GM12878 (cell line): ENCODE measurements around the gene CFAP410. TPM values are rescaled to one million over a fixed set of nuclear protein-coding genes. Genes with fewer than 3 reads are reported as not detected.

Experiments
- ATAC-seq: fragments of 200-7000 bp; cut with Tn5 transposase; 3 replicates; pipeline ENCODE4 v1.9.1; 2020; ENCODE audit warnings: mild to moderate bottlenecking, moderate library complexity
- BruUV-seq: library from RNA; stranded (reverse); fragments of 400-500 nt; replicated peaks from 2 replicates; lab custom pipeline; 2021; lab: Mats Ljungman, UMichigan
- CTCF ChIA-PET: fragments of 300-600 bp; sonication (Branson Sonifier 250); formaldehyde crosslinking; extraction: SDS; loops from one replicate; lab custom pipeline; 2021; ENCODE audit warnings: inconsistent platforms; lab: Yijun Ruan, JAX
- POLR2A ChIA-PET: fragments of 350-600 bp; formaldehyde crosslinking; extraction: SDS; loops from one replicate; lab custom pipeline; 2021; ENCODE audit warnings: inconsistent platforms; lab: Charles Lee
- RAD21 ChIA-PET: fragments of 300-600 bp; sonication (Branson Sonifier 250); formaldehyde crosslinking; loops from one replicate; lab custom pipeline; 2023; ENCODE audit warnings: antibody characterized with exemption; ENCODE audit not compliant: unreplicated experiment; lab: Charles Lee
- SMC1A ChIA-PET: fragments of 300-600 bp; sonication (Branson Sonifier 250); formaldehyde crosslinking; loops from one replicate; lab custom pipeline; 2023; ENCODE audit not compliant: unreplicated experiment, uncharacterized antibody; lab: Charles Lee
- DNase-seq: peaks from one replicate; pipeline ENCODE4 v3.0.0-alpha.2; 2011; ENCODE audit warnings: low read depth, low spot score
- FAIRE-seq: peaks from 3 replicates; lab custom pipeline; 2011; peaks lifted over from hg19 to GRCh38; lab: Jason Lieb, UNC
- H2AFZ ChIP-seq: 2 replicates; pipeline ENCODE4 v1.6.0; 2011; ENCODE audit warnings: low read depth, low read length, control low read depth; ENCODE audit not compliant: control insufficient read depth
- H3K27ac ChIP-seq: 2 replicates; pipeline ENCODE4 v1.5.1; 2011; ENCODE audit warnings: control low read depth; ENCODE audit not compliant: control insufficient read depth, insufficient read depth
- H3K27me3 ChIP-seq, 2 experiments: replicated peaks in 1 of 2; 2 replicates each; pipeline versions ENCODE4 v1.6.0 to v1.6.1; 2011; ENCODE audit warnings: low read length in 1 of 2; ENCODE audit not compliant: control insufficient read depth in 2 of 2, insufficient read depth in 2 of 2
- H3K36me3 ChIP-seq, 2 experiments: 2 replicates each; pipeline ENCODE4 v1.5.1; 2011; ENCODE audit warnings: low read length in 1 of 2; ENCODE audit not compliant: control insufficient read depth in 2 of 2, insufficient read depth in 2 of 2
- H3K4me1 ChIP-seq: 2 replicates; pipeline ENCODE4 v1.6.1; 2011; ENCODE audit warnings: mild to moderate bottlenecking, low read length, moderate library complexity, mixed read lengths; ENCODE audit not compliant: control insufficient read depth, insufficient read depth
- H3K4me2 ChIP-seq: 2 replicates; pipeline ENCODE4 v1.6.0; 2011; ENCODE audit warnings: control low read depth; ENCODE audit not compliant: control insufficient read depth, insufficient read depth
- H3K4me3 ChIP-seq: fragments of 200-600 bp; sonication (generic); 2 replicates; pipeline ENCODE4 v1.5.1; 2016
- H3K79me2 ChIP-seq: 2 replicates; pipeline ENCODE4 v1.6.0; 2011; ENCODE audit warnings: low read length; ENCODE audit not compliant: control insufficient read depth, insufficient read depth
- H3K9ac ChIP-seq: 2 replicates; pipeline ENCODE4 v1.8.0; 2011; ENCODE audit warnings: low read length, control low read depth, mixed read lengths; ENCODE audit not compliant: control insufficient read depth, insufficient read depth
- H3K9me3 ChIP-seq: replicated peaks from 3 replicates; pipeline ENCODE4 v1.5.1; 2011; ENCODE audit warnings: mild to moderate bottlenecking, low read length; ENCODE audit not compliant: control insufficient read depth, insufficient read depth
- H4K20me1 ChIP-seq: 2 replicates; pipeline ENCODE4 v1.6.0; 2011; ENCODE audit not compliant: control insufficient read depth, insufficient read depth
- ATF7 ChIP-seq: fragments of 450-650 bp; IDR thresholded peaks from 2 replicates; pipeline ENCODE4 v1.6.1; 2016; ENCODE audit warnings: low read depth, mild to moderate bottlenecking
- DPF2 ChIP-seq: fragments of 450-650 bp; IDR thresholded peaks from 2 replicates; pipeline ENCODE4 v1.6.1; 2017; ENCODE audit warnings: mild to moderate bottlenecking
- E2F8 ChIP-seq: fragments of 450-650 bp; IDR thresholded peaks from 2 replicates; pipeline ENCODE4 v1.6.1; 2018; ENCODE audit warnings: mild to moderate bottlenecking, low read depth, moderate library complexity; ENCODE audit not compliant: partially characterized antibody
- ELK1 ChIP-seq: IDR thresholded peaks from 2 replicates; pipeline ENCODE4 v1.6.1; 2012; ENCODE audit warnings: low read depth, low read length, improper control_type of control experiment
- EP300 ChIP-seq, 2 experiments: fragments of 150-350 bp in 1 of 2; IDR thresholded peaks; 2 replicates each; pipeline ENCODE4 v1.6.1; 2011 to 2012; ENCODE audit warnings: low read depth in 2 of 2, low read length in 2 of 2, borderline replicate concordance in 1 of 2, improper control_type of control experiment in 1 of 2, inconsistent platforms in 1 of 2; ENCODE audit not compliant: control insufficient read depth in 1 of 2
- FOXK2 ChIP-seq: fragments of 450-650 bp; IDR thresholded peaks from 2 replicates; pipeline ENCODE4 v1.6.1; 2017; ENCODE audit warnings: mild to moderate bottlenecking, moderate library complexity
- MEF2B ChIP-seq: fragments of 450-650 bp; IDR thresholded peaks from 2 replicates; pipeline ENCODE4 v1.6.1; 2018; ENCODE audit warnings: mild to moderate bottlenecking, moderate library complexity; ENCODE audit not compliant: partially characterized antibody, poor library complexity, severe bottlenecking
- MYB ChIP-seq: fragments of 150-350 bp; IDR thresholded peaks from 2 replicates; pipeline ENCODE4 v1.6.1; 2014; ENCODE audit warnings: mild to moderate bottlenecking, low read depth, low read length, borderline replicate concordance
- NR2C2 ChIP-seq: IDR thresholded peaks from 2 replicates; pipeline ENCODE4 v1.6.1; 2011; ENCODE audit warnings: borderline replicate concordance, low read depth; ENCODE audit not compliant: control insufficient read depth, insufficient read length
- POLR2AphosphoS5 ChIP-seq: IDR thresholded peaks from 2 replicates; pipeline ENCODE4 v1.6.1; 2011; ENCODE audit warnings: mild to moderate bottlenecking, low read length, inconsistent platforms
- RELA ChIP-seq: fragments of 450-650 bp; IDR thresholded peaks from 2 replicates; pipeline ENCODE4 v1.8.0; 2014; ENCODE audit warnings: borderline replicate concordance; ENCODE audit not compliant: partially characterized antibody
- RELB ChIP-seq: fragments of 450-650 bp; IDR thresholded peaks from 2 replicates; pipeline ENCODE4 v1.6.1; 2017; ENCODE audit warnings: low read depth, mild to moderate bottlenecking, moderate library complexity
- ZBTB11 ChIP-seq: fragments of 450-650 bp; formaldehyde crosslinking; IDR thresholded peaks from 2 replicates; pipeline ENCODE4 v1.5.0; 2022; ENCODE audit warnings: mild to moderate bottlenecking, missing genetic modification characterization
- WGBS: methylation state at CpG from one replicate; pipeline ENCODE4 v1.1.6; 2016; ENCODE audit warnings: low lambda C conversion rate; ENCODE audit not compliant: insufficient replicate concordance, insufficient coverage; ENCODE audit errors: missing lambda C conversion rate; 5-methylcytosine and 5-hydroxymethylcytosine counted together
- in situ Hi-C: fragments of 300-500 bp; cut with MboI; formaldehyde crosslinking; loops from 9 replicates; pipeline ENCODE4 v1.14.3; 2018; ENCODE audit warnings: mixed read lengths
- intact Hi-C: fragments of 100-400 bp; cut with micrococcal nuclease; formaldehyde crosslinking; loops from one replicate; pipeline ENCODE4 v1.14.2; 2022; ENCODE audit not compliant: unreplicated experiment
- polyA plus RNA-seq, 11 experiments: library from polyadenylated mRNA; depleted of rRNA in 4 of 11; unstranded in 6 of 11; stranded (reverse) in 5 of 11; fragments of >200 nt; fragmentation: Nextera tagmentation in 4 of 11; fragmentation: Illumina TruSeq in 1 of 11; extraction: Ambion mirVana in 4 of 11; extraction: Trizol in 1 of 11; gene quantifications; 1 replicate in 1 of 11; 2 replicates in 10 of 11; pipeline versions ENCODE4 v1.2.1 to v1.2.3, GENCODE V29; 2011 to 2016; ENCODE audit warnings: inconsistent platforms in 2 of 11, missing spikeins in 2 of 11, low read depth in 1 of 11
- total RNA-seq, 4 experiments: library from RNA; depleted of rRNA in 3 of 4; stranded (reverse); fragments of >200 nt in 3 of 4; fragmentation: Illumina TruSeq in 1 of 4; extraction: Trizol in 1 of 4; gene quantifications; 2 replicates each; pipeline versions ENCODE4 v1.2.1 to v1.2.3, GENCODE V29; 2013 to 2021

Gene CFAP410
- total and polyA plus RNA-seq, 10 of the 15 experiments (the other 5 are each of a cell fraction or from before 2014, with no cell fraction given), result 0.14 to 24.8 (median 11.3) TPM

GRCh38 chr21:44347911-44348451 is 8.8 kb upstream of the CFAP410 start:
- no TSS peak for BruUV-seq
- H2AFZ ChIP-seq, result no peak overlapping the region
- H3K4me2 ChIP-seq, result no peak overlapping the region
- in situ Hi-C loops (no loop called here), intact Hi-C loops (no loop called here)
- H3K36me3 ChIP-seq, result no peaks in the 10 kb centered on the region
- H3K27me3 ChIP-seq, result no peaks in the 10 kb centered on the region; a peak in 1 of 4 replicates
- FAIRE-seq (no peak), DNase-seq (no peak), ATAC-seq (no peak)
- H3K4me1 ChIP-seq, result peaks cover 6% of the 10 kb centered on the region
- H3K9me3 ChIP-seq, result no peaks in the 10 kb centered on the region
- ChIA-PET RAD21 (no interaction called here), POLR2A (no interaction called here), SMC1A (no interaction called here), CTCF (no interaction called here)
- no peaks in the 10 kb centered on the region for H3K79me2 ChIP-seq
- H4K20me1 ChIP-seq, result no peaks in the 10 kb centered on the region
- 64% methylated on average over 22 of the region's 22 CpGs for WGBS
- H3K4me3 ChIP-seq, result no peak overlapping the region
- no peak overlapping the region for H3K27ac ChIP-seq
- no peak overlapping the region for H3K9ac ChIP-seq
- TF ChIP-seq NR2C2, result no peak
- TF ChIP-seq RELA, result no peak
- TF ChIP-seq ATF7, result no peak
- TF ChIP-seq E2F8, result no peak
- TF ChIP-seq POLR2AphosphoS5, result no peak
- no peak for TF ChIP-seq ZBTB11 (CRISPR knock-in tag)
- no peak for TF ChIP-seq EP300 (IDR thresholded peaks at IDR 0.05; ENCODE audit: borderline replicate concordance in 1 of 2, control insufficient read depth in 1 of 2, low read depth in 2 of 2, low read length in 2 of 2)
- no peak for TF ChIP-seq ELK1
- TF ChIP-seq MEF2B, result no peak
- TF ChIP-seq FOXK2, result no peak
- TF ChIP-seq MYB, result no peak
- no peak for TF ChIP-seq DPF2
- TF ChIP-seq RELB, result no peak
